Measurements from ENCODE around the gene LMOD2.

DNA sequence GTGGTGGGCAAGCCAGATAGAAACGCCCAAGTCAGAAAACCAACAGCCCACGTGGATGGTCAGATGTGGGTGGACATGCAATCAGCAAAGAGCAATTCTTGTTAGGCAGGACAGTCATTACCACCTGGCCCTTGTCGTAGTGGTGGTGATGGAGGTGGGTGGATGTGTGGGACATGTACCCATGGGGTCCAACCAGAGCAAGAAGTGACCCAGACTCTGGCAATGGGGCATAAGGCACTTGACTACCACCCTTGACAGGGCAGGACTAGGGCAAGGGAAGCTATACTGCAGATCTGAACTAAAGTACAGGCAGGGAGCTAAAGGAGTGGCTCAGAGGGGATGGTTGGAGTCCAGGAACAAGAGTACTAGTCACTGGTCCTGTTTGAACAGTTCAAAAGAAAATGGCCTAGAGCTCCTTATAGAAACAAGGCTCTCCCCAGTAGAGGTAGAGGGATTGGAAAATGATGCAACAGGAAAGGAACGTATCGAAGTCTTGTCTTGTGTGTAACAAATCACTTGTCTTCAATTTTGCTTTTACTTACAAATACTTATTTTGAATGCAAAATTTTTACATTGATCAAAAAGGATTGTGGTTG, 17.6 kb downstream of the LMOD2 start:
- TF ChIP-seq, protein P1, sequence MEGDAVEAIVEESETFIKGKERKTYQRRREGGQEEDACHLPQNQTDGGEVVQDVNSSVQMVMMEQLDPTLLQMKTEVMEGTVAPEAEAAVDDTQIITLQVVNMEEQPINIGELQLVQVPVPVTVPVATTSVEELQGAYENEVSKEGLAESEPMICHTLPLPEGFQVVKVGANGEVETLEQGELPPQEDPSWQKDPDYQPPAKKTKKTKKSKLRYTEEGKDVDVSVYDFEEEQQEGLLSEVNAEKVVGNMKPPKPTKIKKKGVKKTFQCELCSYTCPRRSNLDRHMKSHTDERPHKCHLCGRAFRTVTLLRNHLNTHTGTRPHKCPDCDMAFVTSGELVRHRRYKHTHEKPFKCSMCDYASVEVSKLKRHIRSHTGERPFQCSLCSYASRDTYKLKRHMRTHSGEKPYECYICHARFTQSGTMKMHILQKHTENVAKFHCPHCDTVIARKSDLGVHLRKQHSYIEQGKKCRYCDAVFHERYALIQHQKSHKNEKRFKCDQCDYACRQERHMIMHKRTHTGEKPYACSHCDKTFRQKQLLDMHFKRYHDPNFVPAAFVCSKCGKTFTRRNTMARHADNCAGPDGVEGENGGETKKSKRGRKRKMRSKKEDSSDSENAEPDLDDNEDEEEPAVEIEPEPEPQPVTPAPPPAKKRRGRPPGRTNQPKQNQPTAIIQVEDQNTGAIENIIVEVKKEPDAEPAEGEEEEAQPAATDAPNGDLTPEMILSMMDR (IDR thresholded peaks at IDR 0.05): no peak
- no peak for TF ChIP-seq POLR2A (IDR thresholded peaks at IDR 0.05)

Measured in esophagus squamous epithelium (tissue), 4 donors.